ENCODE results near the gene TAS2R3.
"Not testable (repeated sequence)": the region's sequence is repeated elsewhere in the genome, so short reads cannot be mapped to it uniquely, and the experiment has no call there.

Gene TAS2R3

GRCh38 chr7:141763797-141764196 is at the start of gene TAS2R3:
Gene TAS2R3, plus strand, starts transcription at chr7:141764097. Its CDS starts 62 bp downstream, at chr7:141764159.
- no peak for DNase-seq

GRCh38 chr7:141714571-141714970 is 49.3 kb upstream of the TAS2R3 start:
- DNase-seq = no peak

- no peak for DNase-seq
Observed at GRCh38 chr7:141715018-141715417, 48.9 kb upstream of the TAS2R3 start.

GRCh38 chr7:141715794-141716689 is 47.9 kb upstream of the TAS2R3 start:
- DNase-seq = no peak

- DNase-seq = no peak
Observed at GRCh38 chr7:141717450-141717849, 46.4 kb upstream of the TAS2R3 start.

- no peak for DNase-seq
Observed at GRCh38 chr7:141722529-141722928, 41.4 kb upstream of the TAS2R3 start.

GRCh38 chr7:141729020-141729419 is 34.9 kb upstream of the TAS2R3 start:
- no peak for DNase-seq

GRCh38 chr7:141731476-141732149 is 32.3 kb upstream of the TAS2R3 start:
- no peak for DNase-seq

- DNase-seq = no peak
Observed at GRCh38 chr7:141737118-141737835, 26.6 kb upstream of the TAS2R3 start.

- DNase-seq = peak; percentile 85
Observed at GRCh38 chr7:141737836-141738591, 25.9 kb upstream of the TAS2R3 start, which contains the start of gene SSBP1. Gene SSBP1, plus strand, starts transcription at chr7:141738358. Its CDS starts 809 bp downstream, at chr7:141739167.

- no peak for DNase-seq
Observed at GRCh38 chr7:141738592-141739013, 25.3 kb upstream of the TAS2R3 start.

- DNase-seq = no peak
Observed at GRCh38 chr7:141739250-141739649, 24.6 kb upstream of the TAS2R3 start.

- DNase-seq = no peak
Observed at GRCh38 chr7:141742229-141742628, 21.7 kb upstream of the TAS2R3 start.

GRCh38 chr7:141744131-141744530 is 19.8 kb upstream of the TAS2R3 start:
- DNase-seq = no peak

GRCh38 chr7:141748396-141748795 is 15.5 kb upstream of the TAS2R3 start:
- DNase-seq = no peak

- DNase-seq = not testable (repeated sequence)
Observed at GRCh38 chr7:141751904-141752303, 12.0 kb upstream of the TAS2R3 start.

GRCh38 chr7:141752634-141753033 is 11.3 kb upstream of the TAS2R3 start:
- no peak for DNase-seq

GRCh38 chr7:141754939-141755338 is 9.0 kb upstream of the TAS2R3 start:
- DNase-seq = no peak

- not testable (repeated sequence) for DNase-seq
Observed at GRCh38 chr7:141770083-141770583, 6.2 kb downstream of the TAS2R3 start.

GRCh38 chr7:141776374-141776773 is 12.5 kb downstream of the TAS2R3 start, which contains the start of gene TAS2R4:
Gene TAS2R4, plus strand, starts transcription at chr7:141776674. Its CDS starts 1,815 bp downstream, at chr7:141778489.
- no peak for DNase-seq

GRCh38 chr7:141785706-141786552 is 22.0 kb downstream of the TAS2R3 start:
- no peak for DNase-seq
